SK-N-SH treated with all-trans-retinoic acid at 6 μM for 48 hours (cell line): Measurements from ENCODE around the gene TXLNG.

Source experiments
- ARNTL ChIP-seq: fragments of 450-650 bp; formaldehyde crosslinking; IDR thresholded peaks from 2 replicates; pipeline ENCODE4 v1.5.0; 2020; ENCODE audit warnings: low read depth, mild to moderate bottlenecking, moderate library complexity, borderline replicate concordance
- CREB5 ChIP-seq: fragments of 250-450 bp; sonication (Bioruptor Pico); IDR thresholded peaks from 2 replicates; pipeline ENCODE4 v1.5.1; 2020; ENCODE audit warnings: low read depth, mild to moderate bottlenecking, moderate library complexity
- ISL1 ChIP-seq: fragments of 250-450 bp; sonication (Bioruptor Pico); IDR thresholded peaks from 2 replicates; pipeline ENCODE4 v2.1.2; 2022; ENCODE audit warnings: mild to moderate bottlenecking, moderate library complexity
- RARB ChIP-seq: fragments of 250-450 bp; sonication (Bioruptor Pico); IDR thresholded peaks from 2 replicates; pipeline ENCODE4 v1.8.0; 2021; ENCODE audit warnings: mild to moderate bottlenecking, moderate library complexity
- SNAI2 ChIP-seq: fragments of 250-450 bp; sonication (Bioruptor Pico); IDR thresholded peaks from 2 replicates; pipeline ENCODE4 v1.5.0; 2020; ENCODE audit warnings: mild to moderate bottlenecking, moderate library complexity
- TOX ChIP-seq: fragments of 250-450 bp; sonication (Bioruptor Pico); IDR thresholded peaks from 2 replicates; pipeline ENCODE4 v1.8.0; 2021; ENCODE audit warnings: mild to moderate bottlenecking, moderate library complexity, borderline replicate concordance
- ZFP3 ChIP-seq: fragments of 250-450 bp; sonication (Bioruptor Pico); IDR thresholded peaks from 2 replicates; pipeline ENCODE4 v1.5.0; 2020; ENCODE audit warnings: mild to moderate bottlenecking, moderate library complexity

- TF ChIP-seq CREB5 (CRISPR knock-in tag) (no peak), RARB (CRISPR knock-in tag) (no peak), SNAI2 (CRISPR knock-in tag) (no peak), ISL1 (CRISPR knock-in tag) (no peak), ZFP3 (CRISPR knock-in tag) (no peak), TOX (CRISPR knock-in tag) (no peak), ARNTL (CRISPR knock-in tag) (no peak)
Observed at GRCh38 chrX:16797841-16798240, 11.6 kb downstream of the TXLNG start.
